ENCODE measurements around the gene WAPL.

WAPL gene

GRCh38 chr10:86523348-86523747, 1.8 kb upstream of the WAPL start:
- in situ Hi-C loops (cut with MboI; ENCODE audit: low sequenced_read_pairs), result no loop called here

DNA sequence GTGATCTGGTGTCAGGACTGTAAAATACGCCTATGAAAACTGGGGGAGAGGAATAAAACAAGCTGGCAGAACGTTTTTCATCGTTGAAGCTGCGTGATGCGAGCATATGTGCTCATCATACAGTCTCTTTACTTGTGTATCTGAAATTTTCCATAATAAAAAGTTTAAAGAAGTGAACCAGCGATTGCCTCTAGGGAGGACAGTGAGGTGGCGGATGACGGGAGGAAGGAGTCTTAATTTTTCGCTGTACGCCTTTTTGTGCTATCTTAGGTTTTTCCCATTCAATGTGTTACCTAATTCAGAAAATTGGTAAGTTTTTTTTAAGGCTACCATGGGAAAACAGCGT, 891 bp upstream of the WAPL start:
- in situ Hi-C loops (cut with MboI; ENCODE audit: low sequenced_read_pairs), result no loop called here

DNA sequence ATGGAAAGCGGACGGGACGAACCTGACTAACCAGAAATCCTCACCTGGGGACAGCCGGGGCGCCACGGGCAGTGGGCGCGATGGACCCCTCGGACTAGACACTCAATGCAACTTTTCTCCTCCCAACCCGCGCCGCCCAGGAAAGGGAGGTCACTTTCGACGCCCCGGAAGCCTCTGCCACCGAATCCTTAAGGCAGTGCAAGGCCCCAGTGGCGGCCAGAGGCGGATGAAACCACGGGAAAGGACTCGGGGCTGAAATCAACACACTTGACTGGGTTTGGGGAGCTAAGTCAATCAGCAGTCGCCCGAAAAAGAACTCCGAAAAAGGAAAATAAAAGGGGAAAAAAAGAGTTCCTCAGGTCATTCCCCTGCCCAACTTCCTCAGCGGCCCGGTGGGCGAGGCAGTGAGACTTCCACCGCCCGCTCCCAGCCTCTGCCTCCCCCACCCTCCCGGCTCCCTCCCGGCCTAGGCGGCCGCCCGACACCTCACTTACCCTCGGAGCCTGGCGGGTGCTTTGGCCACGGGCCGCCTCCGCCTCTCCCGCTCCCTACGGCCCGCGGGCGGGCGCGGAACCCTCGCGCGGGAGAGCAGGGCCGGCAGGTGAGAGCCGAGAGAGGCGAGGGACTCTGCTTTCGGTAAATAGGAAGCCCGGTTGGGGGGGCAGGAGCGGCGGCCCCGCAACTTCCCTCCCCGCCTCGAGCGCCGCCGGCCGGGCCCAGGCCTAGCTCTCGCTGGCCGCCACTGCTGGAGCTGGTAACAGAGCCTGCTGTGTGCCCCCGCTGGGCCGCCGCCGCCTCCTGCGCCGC, 518 bp downstream of the WAPL start:
- in situ Hi-C loops (cut with MboI; ENCODE audit: low sequenced_read_pairs), result no loop called here

DNA sequence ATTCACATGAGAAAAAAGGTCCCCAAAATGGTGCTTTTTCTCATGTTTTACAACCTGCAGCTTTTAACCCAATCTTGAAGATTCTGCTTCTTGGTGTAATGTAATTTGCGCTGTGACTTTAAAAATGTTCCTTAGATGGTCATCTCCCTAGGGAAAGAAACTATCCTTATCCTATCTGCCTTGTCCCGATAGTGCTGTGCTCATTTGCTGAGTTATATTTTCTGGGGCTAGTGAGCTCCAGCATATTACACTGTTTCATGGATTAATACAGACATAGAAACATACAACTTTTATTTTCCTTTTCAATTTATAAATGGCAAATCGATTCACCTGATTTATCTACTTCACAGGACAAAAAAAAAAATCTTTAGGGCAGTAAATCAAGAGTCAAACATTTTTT, 2.8 kb downstream of the WAPL start:
- in situ Hi-C loops (cut with MboI; ENCODE audit: low sequenced_read_pairs), result no loop called here

- in situ Hi-C loops (cut with MboI; ENCODE audit: low sequenced_read_pairs), result no loop called here
Measured at GRCh38 chr10:86512137-86512536, 9.5 kb downstream of the WAPL start.

DNA sequence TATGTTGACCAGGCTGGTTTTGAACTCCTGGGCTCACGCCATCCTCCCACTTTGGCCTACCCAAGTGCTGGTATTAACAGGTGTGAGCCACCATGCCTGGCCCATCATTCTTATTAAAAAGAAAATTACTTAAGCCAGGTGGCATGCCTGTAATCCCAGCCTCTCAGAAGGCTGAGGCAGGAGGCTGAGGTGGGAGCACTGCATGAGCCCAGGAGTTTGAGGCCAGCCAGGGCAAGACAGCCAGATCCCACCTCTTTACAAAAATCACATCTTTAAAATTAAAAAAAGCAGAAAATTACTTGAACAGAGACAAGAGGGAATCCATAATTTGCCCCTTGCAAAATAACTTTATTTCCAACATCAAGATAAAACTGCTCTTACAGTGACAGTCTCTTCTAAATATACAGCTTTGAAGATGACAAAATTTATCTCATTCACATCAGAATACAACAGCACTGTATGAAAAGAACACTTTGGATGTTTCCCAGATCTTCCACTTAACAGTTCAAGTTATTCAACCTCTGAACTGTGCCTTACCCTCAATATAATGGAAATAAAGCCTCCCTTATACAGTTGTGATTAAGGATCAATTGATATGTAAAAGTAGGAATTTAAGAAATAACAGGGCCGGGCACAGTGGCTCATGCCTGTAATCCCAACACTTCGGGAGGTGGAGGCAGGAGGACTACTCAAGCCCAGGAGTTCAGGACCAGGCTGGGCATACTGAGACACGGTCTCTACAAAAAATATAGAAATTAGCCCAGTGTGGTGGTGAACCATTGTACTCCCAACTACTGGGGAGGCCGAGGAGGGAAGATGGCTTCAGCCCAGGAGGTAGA, 10.3 kb downstream of the WAPL start:
- in situ Hi-C loops (cut with MboI; ENCODE audit: low sequenced_read_pairs), result no loop called here

DNA sequence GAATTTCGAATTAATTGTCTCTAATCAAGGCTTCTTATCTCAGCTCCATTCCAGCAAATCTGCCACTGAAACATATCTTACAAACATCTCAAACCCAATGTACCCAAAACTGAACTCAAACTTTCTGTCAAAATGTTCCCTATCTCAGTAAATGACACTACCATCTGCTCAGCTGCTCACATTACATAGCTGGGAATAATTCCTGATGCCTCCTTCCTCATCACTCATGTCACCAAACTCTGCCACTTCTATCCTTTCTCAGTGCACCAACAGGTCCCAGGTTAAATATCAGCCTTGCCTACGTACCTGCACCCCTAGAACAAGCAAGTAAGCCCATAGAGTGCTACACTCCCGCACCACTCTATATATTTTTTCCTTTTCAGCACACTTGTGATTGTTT, 12.4 kb downstream of the WAPL start:
- in situ Hi-C loops (cut with MboI; ENCODE audit: low sequenced_read_pairs), result no loop called here

GRCh38 chr10:86508217-86508616, 13.4 kb downstream of the WAPL start:
- in situ Hi-C loops (cut with MboI; ENCODE audit: low sequenced_read_pairs), result no loop called here

DNA sequence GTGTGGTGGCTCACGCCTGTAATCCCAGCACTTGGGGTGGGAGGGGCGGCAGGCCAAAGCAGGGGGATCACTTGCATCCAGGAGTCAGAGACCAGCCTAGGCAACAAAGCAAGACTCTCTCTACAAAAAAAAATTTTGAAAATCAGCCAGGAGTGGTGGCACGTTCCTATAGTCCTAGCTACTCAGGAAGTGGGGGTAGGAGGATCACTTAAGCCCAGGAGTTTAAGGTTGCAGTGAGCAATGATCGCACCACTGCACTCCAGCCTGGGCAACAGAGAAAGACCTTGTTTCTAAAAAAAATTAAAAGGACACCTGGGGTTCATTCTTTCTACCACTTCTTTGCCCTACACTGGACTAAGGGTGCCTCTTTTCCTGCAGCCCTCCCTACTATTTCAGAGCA, 15.1 kb downstream of the WAPL start:
- in situ Hi-C loops (cut with MboI; ENCODE audit: low sequenced_read_pairs), result no loop called here

DNA sequence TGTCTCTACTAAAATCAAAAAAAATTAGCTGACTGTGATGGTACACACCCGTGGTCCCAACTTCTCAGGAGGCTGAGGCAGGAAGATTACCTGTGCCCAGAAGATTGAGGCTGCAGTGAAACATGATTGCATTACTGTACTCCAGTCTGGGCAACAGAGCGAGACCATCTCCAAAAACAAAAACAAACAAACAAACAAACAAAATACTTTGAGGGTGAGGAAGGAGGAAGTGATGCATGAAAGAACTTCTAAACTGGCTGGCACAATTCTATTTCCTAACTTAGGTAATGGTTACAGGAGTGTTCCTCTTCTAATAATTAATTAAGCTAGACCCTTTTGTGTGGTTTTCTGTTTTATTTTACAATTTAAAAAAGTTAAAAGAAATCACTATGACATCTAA, 15.5 kb downstream of the WAPL start:
- in situ Hi-C loops (cut with MboI; ENCODE audit: low sequenced_read_pairs), result no loop called here

DNA sequence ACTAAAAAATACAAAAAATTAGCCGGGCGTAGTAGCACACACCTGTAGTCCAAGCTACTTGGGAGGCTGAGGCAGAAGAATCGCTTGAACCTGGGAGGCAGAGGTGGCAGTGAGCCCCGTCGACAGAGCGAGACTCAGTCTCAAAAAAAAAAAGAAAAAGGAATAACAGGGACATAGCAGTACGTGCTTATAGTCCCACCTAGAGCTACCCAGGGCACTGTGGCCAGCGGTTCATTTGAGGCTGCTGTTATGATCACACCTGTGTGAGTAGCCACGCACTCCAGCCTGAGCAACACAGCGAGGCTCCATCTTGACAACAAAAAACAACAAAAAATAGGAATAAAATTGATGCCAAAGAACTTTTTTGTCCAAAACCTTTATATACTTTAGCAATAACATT, 17.1 kb downstream of the WAPL start:
- in situ Hi-C loops (cut with MboI; ENCODE audit: low sequenced_read_pairs), result no loop called here

DNA sequence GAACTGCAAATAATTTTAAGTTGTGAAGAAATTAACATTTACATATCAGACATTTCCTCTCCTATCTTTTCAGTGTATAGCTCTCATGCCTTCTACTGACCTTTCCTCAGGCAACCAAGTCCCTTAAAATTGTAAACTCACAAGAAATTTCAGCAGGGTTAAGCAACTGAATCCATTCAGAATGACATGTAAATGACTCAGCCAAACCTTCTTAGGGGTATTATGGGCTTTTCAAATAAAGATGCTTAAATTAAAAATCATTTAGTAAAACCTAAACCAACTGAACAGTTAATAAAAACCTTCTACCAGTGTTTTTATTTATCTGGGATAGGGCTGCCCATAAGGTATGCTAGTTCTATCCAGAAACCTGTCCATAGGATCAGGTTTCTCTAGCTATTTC, 20.7 kb downstream of the WAPL start:
- in situ Hi-C loops (cut with MboI; ENCODE audit: low sequenced_read_pairs), result no loop called here

- in situ Hi-C loops (cut with MboI; ENCODE audit: low sequenced_read_pairs), result no loop called here
Measured at GRCh38 chr10:86498598-86498997, 23.0 kb downstream of the WAPL start.

DNA sequence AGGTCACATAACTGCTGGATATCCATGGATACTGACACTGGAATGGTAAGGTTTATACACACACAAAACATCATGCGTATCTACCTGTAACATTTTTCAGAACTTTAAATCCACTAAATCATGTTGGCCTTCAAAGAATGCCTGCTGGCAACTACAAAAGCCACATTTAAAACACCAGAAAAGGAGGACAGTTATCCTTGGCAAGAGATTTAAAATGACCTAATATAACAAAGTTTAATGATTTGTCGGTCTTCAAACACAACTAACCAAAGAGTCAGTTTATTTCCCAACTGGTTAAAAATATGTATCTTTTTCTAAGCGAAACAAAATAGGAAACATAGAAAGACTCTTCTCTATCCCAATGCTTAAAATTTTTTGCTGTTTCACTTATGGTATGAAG, 24.0 kb downstream of the WAPL start:
- in situ Hi-C loops (cut with MboI; ENCODE audit: low sequenced_read_pairs), result no loop called here

DNA sequence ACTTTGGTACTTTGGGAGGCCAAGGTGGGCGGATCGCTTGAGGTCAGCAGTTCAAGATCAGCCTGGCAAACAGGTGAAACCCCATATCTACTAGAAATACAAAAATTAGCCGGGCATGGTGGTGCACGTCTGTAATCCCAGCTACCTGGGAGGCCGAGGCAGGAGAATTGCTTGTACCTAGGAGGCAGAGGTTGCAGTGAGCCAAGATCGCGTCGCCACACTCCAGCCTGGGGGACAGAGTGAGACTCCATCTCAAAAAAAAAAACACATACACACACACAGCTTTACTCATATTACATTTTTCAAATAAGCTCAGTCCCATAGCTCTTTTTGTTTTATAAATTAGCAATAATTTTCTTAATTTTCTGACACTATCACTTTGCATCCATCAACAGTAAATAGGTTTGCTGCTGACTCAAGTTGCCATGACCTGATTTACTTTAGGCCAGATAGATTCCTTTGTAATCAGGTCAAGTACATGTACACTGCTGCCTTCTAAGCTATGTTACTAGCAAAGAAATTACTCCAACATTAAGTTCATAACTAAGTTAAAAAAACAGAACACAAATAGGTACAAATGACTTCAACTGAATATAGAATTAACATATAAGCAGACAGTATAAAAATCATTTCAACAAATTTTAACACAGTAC, 31.5 kb downstream of the WAPL start:
- in situ Hi-C loops (cut with MboI; ENCODE audit: low sequenced_read_pairs), result no loop called here

- in situ Hi-C loops (cut with MboI; ENCODE audit: low sequenced_read_pairs), result no loop called here
Measured at GRCh38 chr10:86489071-86489810, 32.4 kb downstream of the WAPL start.

GRCh38 chr10:86486856-86487255, 34.7 kb downstream of the WAPL start:
- in situ Hi-C loops (cut with MboI; ENCODE audit: low sequenced_read_pairs), result no loop called here

DNA sequence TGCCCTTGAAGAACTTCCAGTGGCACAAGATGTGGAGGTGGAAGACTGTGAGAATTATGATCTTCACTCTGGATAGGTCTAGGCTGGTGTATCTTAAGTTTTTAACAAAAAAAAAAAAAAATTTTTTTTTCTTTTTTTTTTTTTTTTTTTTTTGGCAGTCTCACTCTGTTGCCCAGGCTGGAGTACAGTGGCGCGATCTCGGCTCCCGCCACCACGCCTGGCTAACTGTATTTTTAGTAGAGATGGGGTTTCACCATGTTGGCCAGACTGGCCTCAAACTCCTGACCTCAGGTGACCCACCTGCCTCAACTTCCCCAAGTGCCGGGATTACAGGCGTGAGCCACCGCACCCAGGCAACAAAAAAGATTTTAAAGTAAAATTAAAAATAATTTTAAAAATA, 37.9 kb downstream of the WAPL start:
- in situ Hi-C loops (cut with MboI; ENCODE audit: low sequenced_read_pairs), result no loop called here

- in situ Hi-C loops (cut with MboI; ENCODE audit: low sequenced_read_pairs), result no loop called here
Measured at GRCh38 chr10:86481761-86482160, 39.8 kb downstream of the WAPL start.

DNA sequence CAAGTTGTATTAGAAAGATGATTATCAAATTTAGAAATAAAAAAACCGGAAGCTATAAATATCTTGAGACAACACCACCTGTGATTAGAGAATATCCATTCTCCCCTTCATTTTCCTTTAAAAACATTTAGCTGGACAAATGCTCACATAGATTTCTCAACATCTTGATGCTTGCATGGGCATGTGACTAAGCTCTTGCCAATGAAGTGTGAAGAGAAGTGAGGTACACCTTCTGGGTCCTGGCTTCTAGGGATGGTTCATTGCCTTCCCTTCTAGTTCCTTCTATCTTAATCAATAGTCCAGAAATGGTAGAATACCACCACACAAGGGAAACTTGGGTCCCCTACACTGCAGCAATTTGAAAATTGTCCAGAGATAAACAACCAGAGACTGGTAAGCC, 41.0 kb downstream of the WAPL start:
- in situ Hi-C loops (cut with MboI; ENCODE audit: low sequenced_read_pairs), result no loop called here

GRCh38 chr10:86472061-86472460, 49.5 kb downstream of the WAPL start:
- in situ Hi-C loops (cut with MboI; ENCODE audit: low sequenced_read_pairs), result no loop called here

All from hTERT RPE-1 (cell line).